IPS-NIHi7 (cell line): ENCODE measurements around the gene C16orf87.
A peak's percentile ranks its signal among the peaks of the same experiment; 100 is the strongest.

Experiments
- DNase-seq: peaks from one replicate; pipeline ENCODE4 v3.0.0; 2012; ENCODE audit warnings: mixed read lengths; ENCODE audit errors: extremely low spot score

Gene C16orf87

GRCh38 chr16:46757339-46758050 lies 73.5 kb downstream of the C16orf87 start:
- DNase-seq: peak; percentile 62

GRCh38 chr16:46756772-46757171 lies 74.2 kb downstream of the C16orf87 start:
- no peak for DNase-seq

GRCh38 chr16:46753015-46753414 lies 78.0 kb downstream of the C16orf87 start:
- no peak for DNase-seq

- no peak for DNase-seq
These were observed 79.6 kb downstream of the C16orf87 start for GRCh38 chr16:46751381-46751780.

GRCh38 chr16:46748775-46749705 lies 81.9 kb downstream of the C16orf87 start:
- DNase-seq: no peak

- DNase-seq: peak; percentile 58
These were observed 83.0 kb downstream of the C16orf87 start, which contains the start of gene MYLK3 for GRCh38 chr16:46747777-46748651. TSS of gene MYLK3 (minus strand) at chr16:46748344. CDS start at chr16:46748193, 151 bp downstream.

GRCh38 chr16:46746821-46747776 lies 83.9 kb downstream of the C16orf87 start:
- peak; percentile 50 for DNase-seq
